Ishikawa (cell line): ENCODE results near the gene LTBR.

ENCODE experiments used
- CEBPB ChIP-seq: IDR thresholded peaks from 2 replicates; pipeline ENCODE4 v1.6.1; 2012
- CREB1 ChIP-seq: IDR thresholded peaks from 2 replicates; pipeline ENCODE4 v1.6.1; 2012; ENCODE audit warnings: low read depth
- EGR1 ChIP-seq: IDR thresholded peaks from 2 replicates; pipeline ENCODE4 v1.6.1; 2012
- EP300 ChIP-seq: IDR thresholded peaks from 2 replicates; pipeline ENCODE4 v1.6.1; 2012; ENCODE audit warnings: borderline replicate concordance
- FOXM1 ChIP-seq: IDR thresholded peaks from 2 replicates; pipeline ENCODE4 v1.6.1; 2012; ENCODE audit warnings: low read depth, borderline replicate concordance
- MAX ChIP-seq: IDR thresholded peaks from 2 replicates; pipeline ENCODE4 v1.6.1; 2012
- NFIC ChIP-seq: IDR thresholded peaks from 2 replicates; pipeline ENCODE4 v1.6.1; 2012
- RAD21 ChIP-seq: IDR thresholded peaks from 2 replicates; pipeline ENCODE4 v1.6.1; 2012; ENCODE audit warnings: low read depth
- REST ChIP-seq: IDR thresholded peaks from 2 replicates; pipeline ENCODE4 v1.6.1; 2012; ENCODE audit warnings: low read depth, mild to moderate bottlenecking
- TAF1 ChIP-seq: IDR thresholded peaks from 2 replicates; pipeline ENCODE4 v1.6.1; 2012; ENCODE audit warnings: low read depth, mild to moderate bottlenecking
- TCF12 ChIP-seq: IDR thresholded peaks from 2 replicates; pipeline ENCODE4 v1.6.1; 2012; ENCODE audit warnings: low read depth
- TEAD4 ChIP-seq: IDR thresholded peaks from 2 replicates; pipeline ENCODE4 v1.6.1; 2012
- YY1 ChIP-seq: IDR thresholded peaks from 2 replicates; pipeline ENCODE4 v1.6.1; 2012; ENCODE audit warnings: low read depth
- ZBTB7A ChIP-seq: IDR thresholded peaks from 2 replicates; pipeline ENCODE4 v1.6.1; 2012; ENCODE audit warnings: low read depth
- TF ChIP-seq, protein P1 (sequence below): IDR thresholded peaks from 2 replicates; pipeline ENCODE4 v1.6.1; 2012

The LTBR gene

DNA sequence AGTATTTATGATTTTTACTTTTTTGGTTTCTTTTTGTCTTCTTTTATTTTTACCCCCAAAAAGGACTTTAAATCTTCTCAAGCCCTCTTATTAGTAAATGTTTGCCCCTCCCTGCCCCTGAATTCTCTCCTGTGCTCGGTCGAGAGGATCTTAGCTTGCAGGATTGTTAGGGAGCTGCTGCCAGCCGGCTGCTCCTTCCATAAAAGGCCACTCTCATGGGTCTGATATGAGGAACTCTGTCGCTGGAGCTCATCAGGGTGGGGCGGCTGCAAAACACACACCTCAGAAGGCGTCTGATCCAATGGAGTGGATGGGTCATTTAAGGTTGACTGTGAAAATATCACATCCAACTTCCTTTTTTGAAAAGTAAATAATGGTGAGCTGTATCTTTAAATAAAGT lies 8.5 kb downstream of the LTBR start:
- TF ChIP-seq TCF12 (no peak), FOXM1 (no peak), NFIC (no peak), CEBPB (no peak), REST (no peak), CREB1 (no peak), ZBTB7A (no peak), YY1 (no peak)
- TF ChIP-seq, protein P1, sequence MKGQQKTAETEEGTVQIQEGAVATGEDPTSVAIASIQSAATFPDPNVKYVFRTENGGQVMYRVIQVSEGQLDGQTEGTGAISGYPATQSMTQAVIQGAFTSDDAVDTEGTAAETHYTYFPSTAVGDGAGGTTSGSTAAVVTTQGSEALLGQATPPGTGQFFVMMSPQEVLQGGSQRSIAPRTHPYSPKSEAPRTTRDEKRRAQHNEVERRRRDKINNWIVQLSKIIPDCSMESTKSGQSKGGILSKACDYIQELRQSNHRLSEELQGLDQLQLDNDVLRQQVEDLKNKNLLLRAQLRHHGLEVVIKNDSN = no peak

DNA sequence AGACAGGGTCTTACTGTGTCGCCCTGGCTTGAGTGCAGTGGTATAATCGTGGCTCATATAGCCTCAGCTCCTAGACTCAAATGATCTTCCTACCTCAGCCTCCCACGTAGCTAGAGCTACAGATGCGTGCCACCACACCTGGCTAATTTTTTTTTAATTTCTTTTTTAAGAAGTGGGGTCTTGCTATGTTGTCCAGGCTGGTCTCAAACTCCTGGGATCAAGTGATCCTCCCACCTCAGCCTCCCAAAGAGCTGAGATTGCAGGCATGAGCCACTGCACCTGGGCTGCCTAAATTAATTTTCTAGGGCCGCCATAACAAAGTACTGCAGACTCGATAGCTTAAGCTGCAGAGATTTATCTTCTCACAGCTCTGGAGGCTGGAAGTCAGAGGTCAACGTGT lies 9.1 kb downstream of the LTBR start:
- TF ChIP-seq TEAD4 = no peak
- no peak for TF ChIP-seq YY1
- TF ChIP-seq CEBPB = no peak
- no peak for TF ChIP-seq RAD21
- TF ChIP-seq, protein P1 = no peak
- no peak for TF ChIP-seq MAX
- TF ChIP-seq CREB1 = no peak
- no peak for TF ChIP-seq EGR1
- no peak for TF ChIP-seq FOXM1
- TF ChIP-seq NFIC = no peak
- no peak for TF ChIP-seq EP300
- TF ChIP-seq REST = no peak
- no peak for TF ChIP-seq ZBTB7A
- TF ChIP-seq TCF12 = no peak

DNA sequence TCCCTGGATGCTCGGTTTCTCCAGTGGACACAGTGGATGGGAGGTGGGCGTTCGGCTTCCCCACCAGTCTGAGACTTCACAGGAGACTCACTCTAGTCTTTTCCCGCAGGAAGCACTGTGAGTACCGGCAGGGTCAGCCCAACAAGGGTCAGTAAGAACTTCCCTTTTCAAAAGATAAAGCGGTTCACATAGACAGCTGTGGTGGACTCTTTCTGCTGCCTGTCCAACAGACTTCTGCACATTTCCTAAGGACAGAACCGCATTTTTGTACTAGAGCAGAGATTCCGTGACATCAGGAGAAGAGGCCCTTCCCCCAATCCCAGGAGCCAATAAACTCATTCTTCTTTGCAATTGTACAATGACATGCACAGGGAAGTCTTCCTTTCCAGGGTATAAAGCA lies 10.4 kb downstream of the LTBR start:
- no peak for TF ChIP-seq FOXM1
- no peak for TF ChIP-seq NFIC
- TF ChIP-seq REST = no peak
- TF ChIP-seq RAD21 = no peak
- TF ChIP-seq CREB1 = no peak
- no peak for TF ChIP-seq CEBPB
- TF ChIP-seq, protein P1 = no peak
- TF ChIP-seq YY1 = no peak
- no peak for TF ChIP-seq MAX
- no peak for TF ChIP-seq EP300
- TF ChIP-seq EGR1 = no peak
- TF ChIP-seq TAF1 = no peak
- TF ChIP-seq TEAD4 = no peak
- TF ChIP-seq ZBTB7A = no peak
- no peak for TF ChIP-seq TCF12

DNA sequence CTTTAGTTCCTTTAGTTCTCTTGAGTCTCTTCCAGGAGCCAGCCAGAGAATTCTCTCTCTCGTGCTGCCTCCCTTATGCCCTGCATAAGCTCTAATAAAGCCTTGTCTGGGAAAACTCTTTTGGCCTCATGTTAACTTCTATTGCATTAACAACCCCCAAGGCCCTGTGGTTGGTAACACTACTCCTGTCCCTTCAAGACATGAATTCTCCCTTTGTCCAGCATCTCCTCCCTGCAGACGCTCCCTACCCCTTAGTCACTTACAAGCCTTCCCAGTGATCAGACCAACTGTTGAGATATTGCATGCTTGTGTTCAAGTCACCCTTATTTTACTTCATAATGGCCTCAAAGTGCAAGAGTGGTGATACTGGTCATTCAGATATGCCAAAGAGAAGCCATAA lies 12.1 kb downstream of the LTBR start:
- TF ChIP-seq NFIC (no peak), RAD21 (no peak), MAX (no peak), EP300 (no peak), YY1 (no peak), ZBTB7A (no peak), TEAD4 (no peak), FOXM1 (no peak), EGR1 (no peak), TAF1 (no peak), CREB1 (no peak), CEBPB (no peak), TCF12 (no peak), REST (no peak)
- TF ChIP-seq, protein P1 = no peak
